ENCODE results near the gene SIK2. TPM values are rescaled to one million over a fixed set of nuclear protein-coding genes. Genes with fewer than 3 reads are reported as not detected.

The SIK2 gene
- polyA plus RNA-seq, 1 experiment: 23.4 TPM

DNA sequence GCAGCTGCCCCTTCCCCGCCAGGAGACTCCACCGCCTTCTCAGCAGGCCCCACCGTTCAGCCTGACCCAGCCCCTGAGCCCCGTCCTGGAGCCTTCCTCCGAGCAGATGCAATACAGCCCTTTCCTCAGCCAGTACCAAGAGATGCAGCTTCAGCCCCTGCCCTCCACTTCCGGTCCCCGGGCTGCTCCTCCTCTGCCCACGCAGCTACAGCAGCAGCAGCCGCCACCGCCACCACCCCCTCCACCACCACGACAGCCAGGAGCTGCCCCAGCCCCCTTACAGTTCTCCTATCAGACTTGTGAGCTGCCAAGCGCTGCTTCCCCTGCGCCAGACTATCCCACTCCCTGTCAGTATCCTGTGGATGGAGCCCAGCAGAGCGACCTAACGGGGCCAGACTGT lies 121.3 kb downstream of the SIK2 start:
- no peak overlapping the region for H3K4me3 ChIP-seq (ENCODE audit: low read depth, low read length)
- POLR2A ChIA-PET: interaction anchor here (0.5 kb wide), 1 partner anchor 46 kb away, joined by 3 read pairs; no protein-coding TSS in a partner anchor
- H3K27me3 ChIP-seq (ENCODE audit: control insufficient read depth, insufficient read depth, low read length): no peaks in the 10 kb centered on the region
- TF ChIP-seq, protein P1, sequence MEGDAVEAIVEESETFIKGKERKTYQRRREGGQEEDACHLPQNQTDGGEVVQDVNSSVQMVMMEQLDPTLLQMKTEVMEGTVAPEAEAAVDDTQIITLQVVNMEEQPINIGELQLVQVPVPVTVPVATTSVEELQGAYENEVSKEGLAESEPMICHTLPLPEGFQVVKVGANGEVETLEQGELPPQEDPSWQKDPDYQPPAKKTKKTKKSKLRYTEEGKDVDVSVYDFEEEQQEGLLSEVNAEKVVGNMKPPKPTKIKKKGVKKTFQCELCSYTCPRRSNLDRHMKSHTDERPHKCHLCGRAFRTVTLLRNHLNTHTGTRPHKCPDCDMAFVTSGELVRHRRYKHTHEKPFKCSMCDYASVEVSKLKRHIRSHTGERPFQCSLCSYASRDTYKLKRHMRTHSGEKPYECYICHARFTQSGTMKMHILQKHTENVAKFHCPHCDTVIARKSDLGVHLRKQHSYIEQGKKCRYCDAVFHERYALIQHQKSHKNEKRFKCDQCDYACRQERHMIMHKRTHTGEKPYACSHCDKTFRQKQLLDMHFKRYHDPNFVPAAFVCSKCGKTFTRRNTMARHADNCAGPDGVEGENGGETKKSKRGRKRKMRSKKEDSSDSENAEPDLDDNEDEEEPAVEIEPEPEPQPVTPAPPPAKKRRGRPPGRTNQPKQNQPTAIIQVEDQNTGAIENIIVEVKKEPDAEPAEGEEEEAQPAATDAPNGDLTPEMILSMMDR (IDR thresholded peaks at IDR 0.05; ENCODE audit: low read depth, low read length): no peak
- CTCF ChIA-PET: interaction anchor here (0.7 to 2.1 kb wide), 3 partner anchors 12 to 119 kb away, joined by 3 to 9 read pairs (median 5); no protein-coding TSS in a partner anchor
- no peaks in the 10 kb centered on the region for H3K9me3 ChIP-seq (ENCODE audit: control insufficient read depth, insufficient read depth, low read length)
- DNase-seq (ENCODE audit: low read depth, low spot score): no peak
- H3K27ac ChIP-seq (ENCODE audit: low read depth, low read length): no peak overlapping the region

DNA sequence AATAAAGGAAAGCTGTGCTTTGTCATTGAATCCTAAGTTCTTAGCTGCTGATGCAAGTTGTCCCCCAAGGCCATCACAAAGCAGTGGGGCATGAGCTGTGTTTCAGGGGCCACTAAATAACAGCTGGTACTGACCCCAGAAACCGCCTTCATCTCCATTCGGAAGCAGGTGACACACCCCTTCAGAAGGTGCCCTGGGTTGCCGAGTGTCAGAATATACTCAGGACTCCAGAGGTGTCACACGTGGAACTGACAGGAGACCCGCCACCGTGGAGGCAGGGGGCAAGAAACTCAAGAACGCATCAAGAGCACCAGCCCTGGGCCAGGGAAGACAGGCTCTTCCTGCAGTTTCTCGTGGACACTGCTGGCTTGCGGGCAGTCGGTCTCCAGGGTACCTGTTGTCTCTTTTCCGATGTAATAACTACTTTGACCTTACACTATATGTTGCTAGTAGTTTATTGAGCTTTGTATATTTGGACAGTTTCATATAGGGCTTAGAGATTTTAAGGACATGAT lies 122.4 kb downstream of the SIK2 start:
- CTCF ChIA-PET: interaction anchor here (1.2 to 2.1 kb wide), 2 partner anchors 14 to 120 kb away, joined by 3 to 9 read pairs; no protein-coding TSS in a partner anchor
- no peak for DNase-seq (ENCODE audit: low read depth, low spot score)

DNA sequence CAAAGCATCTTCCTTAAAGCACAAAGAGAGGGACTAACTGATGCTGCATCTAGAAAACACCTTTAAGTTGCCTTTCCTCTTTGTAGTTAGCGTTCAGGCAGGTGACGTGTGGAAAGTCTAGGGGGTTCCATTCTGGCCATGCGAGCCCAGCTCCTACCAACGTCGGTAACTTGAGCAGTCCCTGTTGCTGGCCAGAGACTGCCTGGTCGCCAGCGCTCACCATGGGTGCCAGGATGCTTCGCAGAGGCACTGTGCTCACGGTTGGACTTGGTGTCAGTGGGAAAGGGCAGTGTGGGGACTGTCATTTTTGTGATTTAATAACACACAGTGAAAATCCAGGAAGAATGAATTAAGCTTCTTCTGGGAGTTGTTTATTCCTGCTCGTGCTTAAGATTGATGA lies 123.4 kb downstream of the SIK2 start:
- no peaks in the 10 kb centered on the region for H3K27me3 ChIP-seq (ENCODE audit: control insufficient read depth, insufficient read depth, low read length)
- TF ChIP-seq, protein P1 (IDR thresholded peaks at IDR 0.05; ENCODE audit: low read depth, low read length): no peak
- ChIA-PET POLR2A (no interaction called here), CTCF (interaction anchor here (0.6 kb wide), 1 partner anchor 52 kb away, joined by 4 read pairs; no protein-coding TSS in a partner anchor)
- no peaks in the 10 kb centered on the region for H3K9me3 ChIP-seq (ENCODE audit: control insufficient read depth, insufficient read depth, low read length)
- H3K27ac ChIP-seq (ENCODE audit: low read depth, low read length): no peak overlapping the region
- no peak for DNase-seq (ENCODE audit: low read depth, low spot score)
- H3K4me3 ChIP-seq (ENCODE audit: low read depth, low read length): no peak overlapping the region

More for the DNA sequence above, 122.4 kb downstream of the SIK2 start:
- H3K27me3 ChIP-seq (ENCODE audit: control insufficient read depth, insufficient read depth, low read length): no peaks in the 10 kb centered on the region
- TF ChIP-seq, protein P1 (IDR thresholded peaks at IDR 0.05; ENCODE audit: low read depth, low read length): no peak
- H3K27ac ChIP-seq (ENCODE audit: low read depth, low read length): no peak overlapping the region
- POLR2A ChIA-PET: no interaction called here
- no peak overlapping the region for H3K4me3 ChIP-seq (ENCODE audit: low read depth, low read length)
- H3K9me3 ChIP-seq (ENCODE audit: control insufficient read depth, insufficient read depth, low read length): no peaks in the 10 kb centered on the region

DNA sequence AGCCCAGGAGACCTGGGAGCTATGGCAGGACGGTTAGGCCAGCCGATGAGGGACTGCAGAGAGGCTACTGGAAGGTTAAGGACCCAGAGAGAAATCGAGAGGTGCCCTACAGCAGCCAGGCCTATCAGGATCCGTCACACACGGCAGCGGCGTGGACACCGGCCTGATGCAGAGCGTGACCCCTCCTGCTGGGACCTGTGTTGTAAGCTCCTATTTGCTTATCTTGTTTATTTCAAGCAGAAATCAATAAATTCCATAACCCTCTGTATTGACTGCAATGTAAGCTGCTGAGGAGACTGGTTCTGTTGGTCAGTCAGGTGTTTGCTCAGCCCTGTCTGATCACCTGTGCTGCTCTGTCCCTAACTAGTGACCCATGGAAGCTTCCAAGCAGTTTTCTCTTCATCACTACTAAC lies 124.1 kb downstream of the SIK2 start:
- TF ChIP-seq, protein P1 (IDR thresholded peaks at IDR 0.05; ENCODE audit: low read depth, low read length): no peak
- Histone ChIP-seq H3K9me3 (ENCODE audit: control insufficient read depth, insufficient read depth, low read length) (no peaks in the 10 kb centered on the region), H3K27ac (ENCODE audit: low read depth, low read length) (no peak overlapping the region), H3K27me3 (ENCODE audit: control insufficient read depth, insufficient read depth, low read length) (no peaks in the 10 kb centered on the region), H3K4me3 (ENCODE audit: low read depth, low read length) (no peak overlapping the region)
- ChIA-PET POLR2A (no interaction called here), CTCF (interaction anchor here (1.8 kb wide), 1 partner anchor 51 kb away, joined by 4 read pairs; no protein-coding TSS in a partner anchor)
- DNase-seq (ENCODE audit: low read depth, low spot score): no peak

DNA sequence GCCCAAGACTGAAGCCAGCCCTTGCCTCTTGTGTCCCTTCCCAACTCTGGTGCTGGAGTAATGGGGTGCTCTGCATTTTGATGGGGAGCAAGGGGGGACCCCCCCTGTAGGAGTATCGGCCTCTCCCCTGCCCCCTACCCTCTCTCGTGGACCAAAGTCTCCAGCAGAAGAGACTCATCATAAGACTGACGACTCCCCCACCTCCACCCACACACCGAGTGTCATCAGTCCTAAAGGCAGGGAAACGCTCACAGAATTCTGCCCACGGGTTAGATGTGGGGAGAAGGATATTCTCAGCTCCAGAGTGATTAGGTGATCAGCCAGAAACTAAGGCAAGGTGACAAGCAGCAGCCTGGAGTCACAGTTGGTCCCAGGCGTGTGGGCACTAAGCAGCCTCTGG lies 125.2 kb downstream of the SIK2 start:
- Histone ChIP-seq H3K27me3 (ENCODE audit: control insufficient read depth, insufficient read depth, low read length) (no peaks in the 10 kb centered on the region), H3K27ac (ENCODE audit: low read depth, low read length) (no peak overlapping the region), H3K4me3 (ENCODE audit: low read depth, low read length) (no peak overlapping the region), H3K9me3 (ENCODE audit: control insufficient read depth, insufficient read depth, low read length) (no peaks in the 10 kb centered on the region)
- CTCF ChIA-PET: interaction anchor here (1.8 kb wide), 1 partner anchor 49 kb away, joined by 4 read pairs; no protein-coding TSS in a partner anchor
- POLR2A ChIA-PET: no interaction called here
- DNase-seq (ENCODE audit: low read depth, low spot score): no peak
- TF ChIP-seq, protein P1 (IDR thresholded peaks at IDR 0.05; ENCODE audit: low read depth, low read length): no peak
